Measurements from ENCODE around the gene RHBDD1. TPM values are rescaled to one million over a fixed set of nuclear protein-coding genes. Genes with fewer than 3 reads are reported as not detected.

RHBDD1 gene
- total and polyA plus RNA-seq, 2 donors (not counting 3 experiments of a cell fraction or from before 2014, with no cell fraction given), result 6.8 to 19.4 TPM

- no peaks in the 10 kb centered on the region for H3K9me1 ChIP-seq (replicated peaks; ENCODE audit: control insufficient read depth, extremely low read depth, insufficient read depth, low read length)
- H3K4me3 ChIP-seq (replicated peaks in 1 of 3; ENCODE audit: insufficient read depth in 1 of 3, low read depth in 1 of 3, low read length in 3 of 3), result no peak overlapping the region
- H4K20me1 ChIP-seq (replicated peaks; ENCODE audit: control insufficient read depth, extremely low read depth, insufficient read depth, low read length), result no peaks in the 10 kb centered on the region
- H3K4me2 ChIP-seq (ENCODE audit: insufficient read depth, low read length), result no peak overlapping the region
- intact Hi-C loops (cut with micrococcal nuclease) (no loop called here), dilution Hi-C loops (cut with MboI; ENCODE audit: extremely low pct_ligation_motif_present, low sequenced_read_pairs) (no loop called here)
- H3K36me3 ChIP-seq (ENCODE audit: control insufficient read depth in 2 of 2, extremely low read depth in 1 of 2, insufficient read depth in 2 of 2, low read length in 2 of 2), result no peaks in the 10 kb centered on the region
- no peak overlapping the region for H3K27ac ChIP-seq (ENCODE audit: insufficient read depth, low read depth, low read length)
- H3K9me3 ChIP-seq (replicated peaks; ENCODE audit: control insufficient read depth, insufficient read depth, low read length), result no peaks in the 10 kb centered on the region
- H3K27me3 ChIP-seq (ENCODE audit: control insufficient read depth in 2 of 2, insufficient read depth in 2 of 2, low read length in 2 of 2), result peaks cover 4 to 17% of the 10 kb centered on the region in 2 experiments
- peaks cover 4% of the 10 kb centered on the region for H3K4me1 ChIP-seq (ENCODE audit: control insufficient read depth, extremely low read depth, insufficient read depth, low read length)
- H2AFZ ChIP-seq (ENCODE audit: low read depth, low read length), result no peak overlapping the region
- no peaks in the 10 kb centered on the region for H3K79me2 ChIP-seq (ENCODE audit: control insufficient read depth, insufficient read depth, low read length)
- ChIA-PET POLR2A (no interaction called here), CTCF (interaction anchor here (1.5 to 4.2 kb wide), 3 partner anchors 15 to 1123 kb away, joined by 4 to 26 read pairs (median 7); no protein-coding TSS in a partner anchor)
- BruUV-seq (replicated peaks), result no TSS peak
- DNase-seq (ENCODE audit: low read depth, low spot score), result no peak
- H3K9ac ChIP-seq (replicated peaks; ENCODE audit: extremely low read depth, insufficient read depth, low read length), result no peak overlapping the region
- TF ChIP-seq EZH2 (IDR thresholded peaks at IDR 0.05; ENCODE audit: borderline replicate concordance, low read depth, low read length, severe bottlenecking), result no peak
- no peak for TF ChIP-seq FOS (IDR thresholded peaks at IDR 0.05; ENCODE audit: borderline replicate concordance, insufficient read depth, low read length)
- TF ChIP-seq CTCF (IDR thresholded peaks at IDR 0.05; ENCODE audit: extremely low read depth in 1 of 2, insufficient read depth in 1 of 2, low read depth in 1 of 2, low read length in 2 of 2), result no peak
- no peak for TF ChIP-seq GATA2 (IDR thresholded peaks at IDR 0.05; ENCODE audit: insufficient read depth, insufficient read length, low read depth, low read length)
- no peak for TF ChIP-seq MYC (IDR thresholded peaks at IDR 0.05; ENCODE audit: low read depth, low read length)
- no peak for TF ChIP-seq POLR2AphosphoS5 (IDR thresholded peaks at IDR 0.05; ENCODE audit: insufficient read depth, low read depth, low read length)
- no peak for TF ChIP-seq POLR2A (IDR thresholded peaks at IDR 0.05; ENCODE audit: low read depth, low read length)
- no peak for TF ChIP-seq JUN (IDR thresholded peaks at IDR 0.05; ENCODE audit: borderline replicate concordance, insufficient read depth, insufficient read length, low read depth)
- TF ChIP-seq MAX (IDR thresholded peaks at IDR 0.05; ENCODE audit: insufficient read depth, insufficient read length), result no peak
- FAIRE-seq, result no peak
Measured at GRCh38 chr2:226788064-226788463, 47.8 kb upstream of the RHBDD1 start.
